Neural progenitor cell (in vitro differentiated cells): ENCODE measurements around the gene PLA2G15. TPM values are rescaled to one million over a fixed set of nuclear protein-coding genes. Genes with fewer than 3 reads are reported as not detected.

Experiments
- DNase-seq: peaks from one replicate; pipeline ENCODE4 v3.0.0-alpha.2; 2016; ENCODE audit warnings: low spot score
- H2AFZ ChIP-seq: fragments of 200-600 bp; sonication (generic); replicated peaks from 2 replicates; pipeline ENCODE4 v1.6.1; 2016; ENCODE audit warnings: antibody characterized with exemption
- H3F3A ChIP-seq: fragments of 200-600 bp; sonication (generic); 2 replicates; pipeline ENCODE4 v1.6.1; 2016; ENCODE audit warnings: antibody characterized with exemption, low read depth
- H3K27ac ChIP-seq: fragments of 200-600 bp; sonication (generic); 2 replicates; pipeline ENCODE4 v1.5.1; 2016; ENCODE audit warnings: mild to moderate bottlenecking
- H3K27me3 ChIP-seq: fragments of 200-600 bp; sonication (generic); 2 replicates; pipeline ENCODE4 v1.6.1; 2016; ENCODE audit warnings: mild to moderate bottlenecking, moderate library complexity
- H3K36me3 ChIP-seq: fragments of 200-600 bp; sonication (generic); 2 replicates; pipeline ENCODE4 v1.5.1; 2016
- H3K4me1 ChIP-seq: fragments of 200-600 bp; sonication (generic); 2 replicates; pipeline ENCODE4 v1.6.1; 2016; ENCODE audit warnings: mixed run types
- H3K4me2 ChIP-seq: fragments of 200-600 bp; sonication (generic); 2 replicates; pipeline ENCODE4 v1.6.1; 2016
- H3K4me3 ChIP-seq: fragments of 200-600 bp; sonication (generic); 2 replicates; pipeline ENCODE4 v1.5.1; 2016
- H3K79me2 ChIP-seq: fragments of 200-600 bp; sonication (generic); 2 replicates; pipeline ENCODE4 v1.6.1; 2016; ENCODE audit warnings: low read depth
- H3K9ac ChIP-seq: fragments of 200-600 bp; sonication (generic); 2 replicates; pipeline ENCODE4 v1.6.1; 2016
- H3K9me3 ChIP-seq: fragments of 200-600 bp; sonication (generic); 2 replicates; pipeline ENCODE4 v1.5.1; 2016; ENCODE audit warnings: low read depth
- H4K20me1 ChIP-seq: fragments of 200-600 bp; sonication (generic); 2 replicates; pipeline ENCODE4 v1.6.1; 2016; ENCODE audit warnings: low read depth
- H3K27ac Mint-ChIP-seq: 3 replicates; pipeline ENCODE4 v1.8.0; 2021; ENCODE audit warnings: mixed read lengths
- H3K27me3 Mint-ChIP-seq: 2 replicates; pipeline ENCODE4 v1.8.0; 2022; ENCODE audit warnings: low read depth, mild to moderate bottlenecking, inconsistent platforms, moderate library complexity, mixed read lengths; ENCODE audit not compliant: insufficient read depth
- H3K36me3 Mint-ChIP-seq: 3 replicates; pipeline ENCODE4 v1.8.0; 2021; ENCODE audit warnings: mixed read lengths
- H3K4me1 Mint-ChIP-seq: 3 replicates; pipeline ENCODE4 v1.8.0; 2021; ENCODE audit warnings: mixed read lengths
- H3K4me3 Mint-ChIP-seq: 3 replicates; pipeline ENCODE4 v1.8.0; 2021; ENCODE audit warnings: mild to moderate bottlenecking, moderate library complexity, mixed read lengths
- H3K9me3 Mint-ChIP-seq: 3 replicates; pipeline ENCODE4 v1.8.0; 2020; ENCODE audit warnings: mixed read lengths
- EZH2 ChIP-seq: fragments of 200-600 bp; sonication (generic); IDR thresholded peaks from 2 replicates; pipeline ENCODE4 v1.6.1; 2017; ENCODE audit warnings: antibody characterized with exemption, mild to moderate bottlenecking, moderate library complexity
- EZH2phosphoT487 ChIP-seq: fragments of 200-600 bp; sonication (generic); IDR thresholded peaks from 2 replicates; pipeline ENCODE4 v1.6.1; 2017; ENCODE audit warnings: antibody characterized with exemption
- total RNA-seq: library from RNA; depleted of rRNA; stranded (reverse); fragments of >200 nt; gene quantifications from 2 replicates; pipeline ENCODE4 v1.2.3, GENCODE V29; 2015; ENCODE audit warnings: low replicate concordance
- TF ChIP-seq, protein P1 (sequence below): fragments of 200-600 bp; sonication (generic); IDR thresholded peaks from 2 replicates; pipeline ENCODE4 v1.5.1; 2017; ENCODE audit warnings: antibody characterized with exemption, mild to moderate bottlenecking

Gene PLA2G15
- total RNA-seq, 1 donor from 2014 or later, result 3.8 TPM

DNA sequence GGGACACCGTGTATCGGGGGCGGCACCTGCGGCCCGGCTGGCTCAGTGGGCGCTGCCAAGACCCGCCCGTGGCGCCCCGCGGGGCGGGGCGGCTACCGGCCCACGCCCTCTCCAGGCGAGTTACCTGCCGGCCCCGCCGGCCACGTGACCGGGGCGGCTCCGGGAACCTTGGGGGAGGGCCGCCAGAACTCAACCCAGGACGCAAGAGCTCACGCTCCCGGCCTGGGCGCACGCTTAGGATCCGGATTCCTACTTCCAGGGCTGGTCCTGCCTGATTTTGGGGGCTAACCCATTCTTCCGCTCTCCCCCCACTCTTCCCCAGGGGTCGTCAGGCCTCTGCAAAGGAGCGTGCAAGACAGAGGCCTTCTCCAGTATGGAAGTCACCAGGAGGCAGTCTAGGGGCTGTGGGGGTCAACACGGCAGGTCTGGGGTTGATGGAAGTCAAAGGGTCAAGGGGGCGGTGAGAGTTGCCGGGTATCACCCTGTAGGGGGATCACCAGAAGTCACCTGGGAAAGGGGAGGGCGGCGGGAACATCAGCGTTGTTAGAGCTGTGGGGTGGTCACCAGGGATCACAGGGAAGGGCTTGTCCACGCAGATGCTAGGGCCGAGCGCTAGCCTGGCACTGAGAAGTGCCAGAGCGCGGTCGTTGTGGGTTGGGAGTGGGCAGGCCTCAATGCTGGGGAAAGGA, 8.9 kb upstream of the PLA2G15 start:
- H3K27me3 ChIP-seq, result peaks cover 48% of the 10 kb centered on the region
- H3K9ac ChIP-seq, result no peak overlapping the region
- peak overlapping the region; percentile 81 for H3K4me2 ChIP-seq
- H3K4me1 Mint-ChIP-seq, result peaks cover 14% of the 10 kb centered on the region
- no peaks in the 10 kb centered on the region for H3K79me2 ChIP-seq
- peaks cover 3% of the 10 kb centered on the region for H3K9me3 Mint-ChIP-seq
- no peaks in the 10 kb centered on the region for H3K36me3 ChIP-seq
- H3K27me3 Mint-ChIP-seq, result peaks cover 37% of the 10 kb centered on the region
- H3K4me3 ChIP-seq, result peak overlapping the region; percentile 47
- peaks cover 19% of the 10 kb centered on the region for H3K4me1 ChIP-seq
- peaks cover 44% of the 10 kb centered on the region for H3F3A ChIP-seq
- peak; percentile 62 for DNase-seq
- H4K20me1 ChIP-seq, result peaks cover 13% of the 10 kb centered on the region
- no peak overlapping the region for H3K27ac Mint-ChIP-seq
- peak overlapping the region; percentile 84 for H3K4me3 Mint-ChIP-seq
- H2AFZ ChIP-seq, result no peak overlapping the region
- peaks cover 4% of the 10 kb centered on the region for H3K36me3 Mint-ChIP-seq
- H3K27ac ChIP-seq, result no peak overlapping the region
- TF ChIP-seq, protein P1, sequence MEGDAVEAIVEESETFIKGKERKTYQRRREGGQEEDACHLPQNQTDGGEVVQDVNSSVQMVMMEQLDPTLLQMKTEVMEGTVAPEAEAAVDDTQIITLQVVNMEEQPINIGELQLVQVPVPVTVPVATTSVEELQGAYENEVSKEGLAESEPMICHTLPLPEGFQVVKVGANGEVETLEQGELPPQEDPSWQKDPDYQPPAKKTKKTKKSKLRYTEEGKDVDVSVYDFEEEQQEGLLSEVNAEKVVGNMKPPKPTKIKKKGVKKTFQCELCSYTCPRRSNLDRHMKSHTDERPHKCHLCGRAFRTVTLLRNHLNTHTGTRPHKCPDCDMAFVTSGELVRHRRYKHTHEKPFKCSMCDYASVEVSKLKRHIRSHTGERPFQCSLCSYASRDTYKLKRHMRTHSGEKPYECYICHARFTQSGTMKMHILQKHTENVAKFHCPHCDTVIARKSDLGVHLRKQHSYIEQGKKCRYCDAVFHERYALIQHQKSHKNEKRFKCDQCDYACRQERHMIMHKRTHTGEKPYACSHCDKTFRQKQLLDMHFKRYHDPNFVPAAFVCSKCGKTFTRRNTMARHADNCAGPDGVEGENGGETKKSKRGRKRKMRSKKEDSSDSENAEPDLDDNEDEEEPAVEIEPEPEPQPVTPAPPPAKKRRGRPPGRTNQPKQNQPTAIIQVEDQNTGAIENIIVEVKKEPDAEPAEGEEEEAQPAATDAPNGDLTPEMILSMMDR, result no peak
- TF ChIP-seq EZH2 (no peak), EZH2phosphoT487 (no peak)
- H3K9me3 ChIP-seq, result no peaks in the 10 kb centered on the region

DNA sequence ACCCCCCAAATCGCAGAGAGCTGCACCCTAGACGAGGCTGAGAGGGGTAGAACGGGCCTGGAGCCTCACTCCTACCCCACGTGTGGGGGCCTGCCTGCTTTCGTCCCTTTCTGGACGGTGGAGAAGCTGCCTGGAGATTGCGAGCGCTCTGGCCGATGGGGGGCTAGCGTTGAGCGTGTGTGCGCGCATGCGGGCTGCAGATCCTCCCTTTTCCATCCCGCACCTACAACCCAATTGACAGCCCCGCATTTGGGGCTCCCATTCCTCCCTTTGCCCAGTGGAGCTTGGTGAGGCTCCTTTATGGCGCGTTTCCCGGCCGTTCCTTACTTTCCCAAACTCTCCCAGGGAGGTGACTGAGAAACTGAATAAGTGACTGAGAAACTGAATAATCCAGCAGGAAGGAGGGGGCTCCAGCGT, 8.3 kb upstream of the PLA2G15 start:
- H3K27me3 Mint-ChIP-seq, result peaks cover 37% of the 10 kb centered on the region
- peak; percentile 58 for DNase-seq
- peak overlapping the region; percentile 63 for H2AFZ ChIP-seq

DNA sequence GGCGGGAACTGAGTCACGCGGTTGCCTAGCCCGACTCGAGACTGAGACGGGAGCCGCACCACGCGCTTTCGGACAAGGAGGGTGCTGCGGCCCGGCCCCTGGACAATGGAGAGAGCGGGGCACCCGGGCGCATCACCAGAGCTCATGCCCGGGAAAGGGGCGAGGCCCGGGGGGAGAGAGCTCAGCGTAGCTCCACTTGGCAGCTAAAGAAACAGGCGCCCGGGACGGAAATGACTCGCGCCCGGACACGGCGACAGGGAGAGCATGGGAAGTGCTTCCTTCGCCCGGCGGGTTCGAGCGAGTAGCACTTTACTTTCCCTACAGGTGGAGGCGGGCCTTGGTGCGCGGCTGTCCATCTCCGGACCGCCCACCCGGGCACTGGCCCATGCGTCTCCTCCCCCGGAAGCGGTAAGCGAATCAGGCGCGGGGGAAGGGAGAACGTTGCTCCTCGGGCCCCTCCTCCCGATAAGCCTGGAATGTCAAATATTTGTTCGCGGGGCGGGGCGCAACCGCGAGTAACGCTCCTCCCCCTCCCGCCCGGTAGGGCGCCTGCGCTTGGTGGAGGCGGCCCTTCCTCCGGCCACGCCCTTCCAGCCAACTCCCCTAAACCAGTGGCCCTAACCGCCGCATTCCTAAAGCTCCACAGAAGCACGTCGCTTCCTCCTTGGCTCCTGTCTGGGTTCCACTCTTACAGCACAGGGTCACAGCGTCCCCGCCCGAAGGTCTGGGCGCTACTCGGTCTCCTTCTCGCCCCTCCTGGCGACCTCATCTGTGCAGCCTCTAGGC, 7.7 kb upstream of the PLA2G15 start:
- H3K4me2 ChIP-seq, result peak overlapping the region; percentile 81
- H3K27me3 ChIP-seq, result peaks cover 48% of the 10 kb centered on the region
- Mint-ChIP-seq H3K36me3 (peaks cover 4% of the 10 kb centered on the region), H3K4me3 (peak overlapping the region; percentile 84), H3K9me3 (peaks cover 3% of the 10 kb centered on the region), H3K4me1 (peaks cover 14% of the 10 kb centered on the region), H3K27ac (peak overlapping the region; percentile 93), H3K27me3 (peaks cover 37% of the 10 kb centered on the region)
- no peaks in the 10 kb centered on the region for H3K36me3 ChIP-seq
- H3K4me1 ChIP-seq, result peaks cover 19% of the 10 kb centered on the region
- peaks cover 44% of the 10 kb centered on the region for H3F3A ChIP-seq
- no peaks in the 10 kb centered on the region for H3K79me2 ChIP-seq
- H3K9ac ChIP-seq, result no peak overlapping the region
- no peaks in the 10 kb centered on the region for H3K9me3 ChIP-seq
- peak; percentile 99 for DNase-seq
- H2AFZ ChIP-seq, result peak overlapping the region; percentile 63
- H3K4me3 ChIP-seq, result peak overlapping the region; percentile 47
- peaks cover 13% of the 10 kb centered on the region for H4K20me1 ChIP-seq
- peak overlapping the region; percentile 52 for H3K27ac ChIP-seq
- TF ChIP-seq, protein P1, result no peak
- no peak for TF ChIP-seq EZH2phosphoT487
- no peak for TF ChIP-seq EZH2

More for the DNA sequence above, 8.3 kb upstream of the PLA2G15 start:
- peaks cover 3% of the 10 kb centered on the region for H3K9me3 Mint-ChIP-seq
- H3K9me3 ChIP-seq, result no peaks in the 10 kb centered on the region
- H3K27ac ChIP-seq, result no peak overlapping the region
- H4K20me1 ChIP-seq, result peaks cover 13% of the 10 kb centered on the region
- peak overlapping the region; percentile 84 for H3K4me3 Mint-ChIP-seq
- peak overlapping the region; percentile 47 for H3K4me3 ChIP-seq
- no peaks in the 10 kb centered on the region for H3K79me2 ChIP-seq
- TF ChIP-seq EZH2phosphoT487, result no peak
- no peak for TF ChIP-seq EZH2
- TF ChIP-seq, protein P1, result no peak
- no peak overlapping the region for H3K27ac Mint-ChIP-seq
- peaks cover 14% of the 10 kb centered on the region for H3K4me1 Mint-ChIP-seq
- no peak overlapping the region for H3K9ac ChIP-seq
- H3K4me1 ChIP-seq, result peaks cover 19% of the 10 kb centered on the region
- H3K4me2 ChIP-seq, result peak overlapping the region; percentile 81
- peaks cover 44% of the 10 kb centered on the region for H3F3A ChIP-seq
- peaks cover 48% of the 10 kb centered on the region for H3K27me3 ChIP-seq
- no peaks in the 10 kb centered on the region for H3K36me3 ChIP-seq
- H3K36me3 Mint-ChIP-seq, result peaks cover 4% of the 10 kb centered on the region
